ENCODE results near the gene PEF1. TPM values are rescaled to one million over a fixed set of nuclear protein-coding genes. Genes with fewer than 3 reads are reported as not detected.

The PEF1 gene
- total RNA-seq, 1 donor from 2014 or later, result 34.1 TPM

DNA sequence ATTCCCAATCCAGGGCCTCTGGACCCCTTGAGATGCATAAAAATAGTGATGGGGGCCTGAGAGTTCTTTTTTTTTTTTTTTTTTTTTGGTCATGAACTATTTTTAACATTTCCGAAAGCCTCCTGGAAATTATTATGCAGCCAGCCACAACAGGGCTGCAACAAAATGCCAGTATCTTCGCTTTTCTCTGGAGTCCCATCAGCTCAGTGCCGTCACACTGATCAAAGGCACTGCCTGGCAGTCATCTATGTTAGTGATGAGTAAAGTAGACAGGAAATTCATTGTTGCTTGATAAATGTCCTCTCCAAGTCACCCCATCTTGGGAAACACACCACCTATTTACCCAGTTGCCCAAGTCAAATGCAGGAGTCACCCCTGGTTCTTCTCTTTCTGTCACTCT lies 15.2 kb upstream of the PEF1 start:
- intact Hi-C loops (cut with micrococcal nuclease), result loop anchor here (10.0 kb wide), 1 partner anchor 125 kb away; no protein-coding TSS in a partner anchor
- no peak for ATAC-seq

DNA sequence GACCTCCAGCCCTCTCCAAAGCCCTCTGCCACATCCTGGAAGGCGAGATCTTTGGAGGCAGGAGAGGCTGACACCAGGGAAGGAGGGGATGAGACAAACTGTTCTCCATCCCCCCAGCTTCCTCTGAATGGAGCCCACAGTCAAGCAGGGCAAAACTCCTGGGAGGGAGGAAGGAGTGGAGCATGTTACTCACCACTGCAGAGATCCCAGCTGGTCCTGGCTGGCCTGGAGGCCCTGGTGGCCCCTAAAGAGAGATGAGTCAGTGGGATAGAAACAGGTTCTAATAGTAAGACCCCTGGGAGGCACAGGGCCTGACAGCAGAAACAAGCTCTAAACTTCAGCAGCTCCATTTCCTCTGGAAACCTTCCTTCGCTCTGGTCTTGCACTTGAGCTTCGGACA lies 14.0 kb upstream of the PEF1 start:
- intact Hi-C loops (cut with micrococcal nuclease), result no loop called here

More for the DNA sequence above, 15.2 kb upstream of the PEF1 start:
- DNase-seq, result no peak

DNA sequence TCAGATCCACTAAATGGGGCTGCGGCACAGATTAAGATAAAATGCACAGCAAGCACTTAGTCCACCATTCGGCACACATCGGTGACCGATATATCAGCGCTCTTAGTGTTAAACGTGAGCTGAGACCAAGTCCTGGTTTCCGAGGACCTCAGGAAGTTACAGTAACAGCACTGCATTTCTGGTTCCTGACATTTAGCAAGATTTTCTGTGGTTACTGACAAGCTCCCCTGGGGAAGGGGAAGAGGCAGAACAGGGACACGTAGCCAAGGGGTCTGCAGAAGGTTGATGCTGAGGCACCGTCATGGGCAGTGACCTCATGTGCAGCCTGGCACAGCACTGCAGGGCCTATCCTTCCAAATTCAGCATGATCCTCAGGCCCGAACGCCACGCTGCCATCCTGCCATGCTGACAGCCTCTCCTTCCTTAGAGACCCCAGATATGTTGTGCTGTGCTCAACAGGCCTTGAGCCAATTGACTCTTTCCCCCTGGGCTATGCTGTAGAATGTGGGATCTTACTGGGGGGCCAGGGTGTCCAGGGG lies 13.4 kb upstream of the PEF1 start:
- ATAC-seq (no peak), DNase-seq (no peak)
- intact Hi-C loops (cut with micrococcal nuclease), result no loop called here

More for the DNA sequence above, 14.0 kb upstream of the PEF1 start:
- no peak for ATAC-seq
- DNase-seq, result no peak

DNA sequence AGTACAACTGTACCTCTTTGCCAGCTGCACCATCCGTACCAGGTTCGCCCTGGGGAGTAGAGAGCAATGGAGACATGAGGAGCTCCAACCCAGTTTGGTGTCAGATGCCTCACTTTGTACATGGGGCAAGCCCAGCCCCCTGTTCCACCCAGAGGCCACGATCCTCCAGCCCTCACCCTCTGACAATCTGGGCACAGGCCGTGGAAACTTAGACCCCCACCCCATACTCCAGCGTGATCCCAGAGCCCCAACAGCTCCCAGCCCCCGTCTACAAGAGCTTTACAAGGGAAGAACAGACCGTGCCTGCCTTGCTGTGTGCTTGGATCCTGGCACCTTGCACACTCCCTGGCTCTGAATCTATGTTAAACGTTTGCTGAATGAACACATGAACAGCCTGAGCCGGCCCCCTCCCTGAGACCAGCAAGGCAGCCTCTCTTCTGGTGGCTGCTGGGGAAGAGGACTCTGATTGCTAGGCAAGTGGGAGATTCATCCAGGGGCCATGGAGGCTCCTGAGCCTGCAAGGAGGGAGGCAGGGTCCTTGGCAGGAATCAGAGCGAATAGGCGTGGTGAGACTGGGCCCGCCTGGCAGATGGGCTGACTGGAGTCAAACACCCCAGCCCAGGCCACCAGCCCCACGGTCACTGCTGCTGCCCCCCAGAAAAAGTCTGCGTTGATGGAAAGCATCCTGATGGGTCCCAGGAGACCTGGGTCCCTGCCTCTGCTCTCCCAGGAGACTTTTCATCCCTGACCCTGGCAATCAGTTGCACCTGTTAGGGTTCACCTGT lies 12.5 kb upstream of the PEF1 start:
- DNase-seq, result no peak
- intact Hi-C loops (cut with micrococcal nuclease), result no loop called here

GRCh38 chr1:31655756-31656155 lies 11.1 kb upstream of the PEF1 start:
- ATAC-seq (no peak), DNase-seq (no peak)
- intact Hi-C loops (cut with micrococcal nuclease), result no loop called here

More for the DNA sequence above, 12.5 kb upstream of the PEF1 start:
- no peak for ATAC-seq

- DNase-seq, result no peak
These were observed 10.4 kb upstream of the PEF1 start for GRCh38 chr1:31655104-31655503.

DNA sequence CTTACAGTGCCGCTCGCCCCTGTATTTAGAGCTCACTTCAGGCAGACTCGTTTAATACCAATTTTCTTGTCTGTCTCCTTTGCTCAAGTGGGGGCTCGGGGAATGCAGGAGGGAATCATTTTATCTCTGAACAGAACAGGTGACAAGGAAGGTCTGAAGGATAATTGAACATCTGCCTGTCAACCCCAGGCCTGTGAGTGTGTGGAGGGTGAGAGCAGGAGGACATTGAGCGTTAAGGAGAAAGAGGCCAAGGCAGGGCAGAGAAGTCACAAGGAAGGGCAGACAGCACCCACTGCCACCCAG lies 9.7 kb upstream of the PEF1 start:
- DNase-seq, result no peak
- intact Hi-C loops (cut with micrococcal nuclease), result no loop called here
- ATAC-seq, result no peak

More at GRCh38 chr1:31655104-31655503, 10.4 kb upstream of the PEF1 start:
- no peak for ATAC-seq
- intact Hi-C loops (cut with micrococcal nuclease), result no loop called here

DNA sequence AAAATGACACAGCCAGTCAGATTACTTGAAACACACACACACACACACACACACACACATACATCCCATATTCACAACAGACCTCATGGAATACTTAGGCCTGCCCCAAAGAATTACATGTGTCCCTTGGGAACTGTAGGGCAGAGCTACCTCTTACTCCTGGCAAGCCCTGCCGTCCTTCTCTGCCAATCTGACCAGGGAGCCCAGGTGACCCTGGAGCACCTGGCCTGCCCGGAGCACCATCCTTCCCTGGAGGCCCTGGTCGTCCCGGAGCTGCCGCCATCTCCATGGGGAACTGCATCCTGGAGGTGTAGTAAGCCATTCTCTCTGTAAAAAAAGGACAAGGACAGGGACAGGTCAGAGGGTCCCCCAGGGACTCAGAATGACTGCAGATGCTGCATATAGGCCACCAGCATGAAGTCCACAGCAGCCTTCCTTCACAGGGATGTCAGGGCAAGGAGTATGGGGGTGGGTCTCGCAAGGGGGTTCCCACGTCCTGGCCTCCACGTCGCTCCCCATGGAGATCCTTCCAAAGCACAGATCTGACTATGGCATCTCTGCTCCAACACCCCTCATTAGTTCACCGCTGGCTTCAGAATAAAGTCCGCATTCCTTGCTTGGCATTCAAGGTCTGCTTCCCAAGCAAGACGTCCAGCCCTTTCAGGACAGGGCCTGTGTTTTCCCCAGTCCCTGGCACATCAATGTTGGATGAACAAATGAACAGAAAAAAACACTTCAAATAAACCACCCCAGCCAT lies 9.2 kb upstream of the PEF1 start:
- no peak for ATAC-seq
- DNase-seq, result no peak
- intact Hi-C loops (cut with micrococcal nuclease), result no loop called here

- intact Hi-C loops (cut with micrococcal nuclease), result no loop called here
- no peak for DNase-seq
These were observed 8.3 kb upstream of the PEF1 start for GRCh38 chr1:31652891-31653499.

DNA sequence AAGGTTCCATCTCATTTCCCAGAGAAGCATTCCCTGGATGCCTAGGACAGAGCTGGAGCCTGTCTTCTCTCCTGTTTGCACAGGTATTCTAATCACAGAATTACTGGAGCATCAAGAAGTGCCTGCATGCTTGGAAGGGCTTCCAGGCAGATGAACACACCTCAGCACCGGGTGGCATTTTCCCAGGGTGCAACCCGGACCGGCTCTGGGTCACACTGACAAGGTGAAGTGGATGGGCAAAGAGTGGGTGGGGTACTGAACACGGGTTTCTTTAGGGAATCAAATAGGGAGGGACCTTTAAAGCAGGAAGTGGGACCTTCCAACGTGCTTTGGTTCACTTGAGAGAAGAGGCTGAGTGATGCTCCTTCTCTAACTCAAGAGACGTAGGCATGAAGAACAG lies 7.1 kb upstream of the PEF1 start:
- no peak for DNase-seq
- intact Hi-C loops (cut with micrococcal nuclease), result no loop called here
- ATAC-seq, result no peak

More at GRCh38 chr1:31652891-31653499, 8.3 kb upstream of the PEF1 start:
- ATAC-seq, result no peak

DNA sequence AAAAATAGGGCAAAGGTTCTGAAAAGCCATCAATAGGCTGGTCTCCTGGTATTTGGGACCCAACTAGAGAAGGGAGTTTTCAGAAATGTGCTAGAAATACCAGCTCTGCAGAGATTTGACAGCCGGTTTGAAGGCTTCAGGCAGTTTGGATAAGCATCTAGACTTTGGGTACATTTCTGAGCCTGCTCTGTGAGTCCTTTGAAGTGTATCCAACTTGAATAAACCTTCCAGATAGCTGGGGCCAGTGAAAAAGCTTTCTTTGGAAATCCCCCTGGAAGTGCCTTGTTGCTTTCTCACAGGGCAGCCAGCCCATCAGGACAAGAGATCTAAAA lies 6.4 kb upstream of the PEF1 start:
- ATAC-seq (no peak), DNase-seq (no peak)
- intact Hi-C loops (cut with micrococcal nuclease), result no loop called here

DNA sequence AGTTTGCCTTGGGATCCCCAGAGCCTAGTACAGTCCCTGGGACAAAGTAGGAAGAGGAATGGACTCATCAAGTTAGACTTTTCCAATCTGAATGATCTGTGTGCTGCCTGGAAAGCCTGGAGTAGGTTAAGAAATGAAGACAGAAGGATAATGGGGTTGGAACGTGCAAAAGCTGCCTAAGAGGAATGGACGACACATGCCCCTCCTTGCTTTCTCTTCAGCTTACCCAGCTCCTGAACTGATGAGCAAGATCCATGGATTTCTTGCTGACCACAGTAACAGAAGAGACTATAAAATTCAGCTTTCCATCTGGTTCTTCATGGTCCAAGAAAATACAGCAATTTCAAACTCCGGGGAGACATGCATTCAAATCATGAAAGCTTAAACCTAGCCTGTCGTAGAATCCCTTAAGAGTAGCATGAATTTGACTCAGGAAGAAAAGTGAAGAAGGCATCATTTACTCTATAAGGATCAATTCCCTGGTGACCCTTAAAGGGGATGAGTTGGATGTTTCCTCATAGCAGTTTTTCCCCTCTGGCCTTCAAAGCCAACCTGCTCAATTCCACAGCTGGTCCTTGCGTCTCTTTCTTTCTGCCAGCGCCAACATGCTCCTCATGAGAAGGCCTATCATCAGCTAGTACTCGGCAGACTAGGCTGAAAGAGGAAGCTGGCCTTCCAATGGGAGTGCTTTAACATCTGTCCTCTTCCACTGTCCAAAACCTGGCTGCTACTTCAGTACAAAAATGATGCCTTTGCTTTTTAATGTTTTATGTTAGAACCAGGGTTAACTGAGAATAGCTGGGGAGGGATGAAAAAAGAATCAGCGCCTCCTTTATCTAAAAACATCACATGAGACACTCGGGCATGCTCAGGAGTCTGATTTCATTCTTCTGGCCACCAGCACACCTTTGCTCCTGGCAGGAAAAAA lies 5.7 kb upstream of the PEF1 start:
- intact Hi-C loops (cut with micrococcal nuclease), result no loop called here
- DNase-seq, result no peak
- ATAC-seq, result no peak

DNA sequence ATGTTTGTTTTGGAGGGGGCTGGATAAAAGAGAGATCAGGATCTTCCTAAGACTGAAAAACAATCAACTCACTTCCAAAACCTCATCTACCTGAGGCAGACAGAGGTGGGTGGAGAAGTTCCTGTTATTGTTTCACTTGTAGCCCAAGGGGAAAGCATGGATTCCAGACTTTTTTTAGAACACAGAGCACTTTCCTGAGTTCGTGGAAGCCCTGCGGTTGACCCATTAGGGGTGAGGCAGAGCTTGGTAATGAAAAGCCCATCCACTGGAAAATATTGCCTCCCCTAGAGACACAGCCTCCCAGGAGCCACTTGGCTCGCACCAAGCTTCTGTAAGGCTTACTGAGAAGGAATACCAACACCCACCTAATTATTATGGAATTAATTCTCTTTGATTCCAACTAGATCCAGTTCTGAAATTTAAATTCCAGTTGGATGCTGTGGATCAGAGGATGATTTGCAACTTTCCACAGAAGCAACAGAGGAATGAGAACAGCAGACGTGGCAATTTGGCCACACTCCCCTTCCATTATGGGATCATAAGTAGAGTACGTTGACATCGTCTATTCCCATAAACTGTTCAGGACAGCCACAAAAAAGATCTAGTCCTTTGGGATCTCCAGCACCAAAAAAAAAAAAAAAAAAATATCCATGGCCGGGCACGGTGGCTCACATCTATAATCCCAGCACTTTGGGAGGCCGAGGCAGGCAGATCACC lies 4.1 kb upstream of the PEF1 start:
- ATAC-seq (no peak), DNase-seq (no peak)
- intact Hi-C loops (cut with micrococcal nuclease), result no loop called here

- intact Hi-C loops (cut with micrococcal nuclease), result no loop called here
- DNase-seq, result no peak
- ATAC-seq, result no peak
These were observed 3.5 kb upstream of the PEF1 start for GRCh38 chr1:31648190-31648589.

DNA sequence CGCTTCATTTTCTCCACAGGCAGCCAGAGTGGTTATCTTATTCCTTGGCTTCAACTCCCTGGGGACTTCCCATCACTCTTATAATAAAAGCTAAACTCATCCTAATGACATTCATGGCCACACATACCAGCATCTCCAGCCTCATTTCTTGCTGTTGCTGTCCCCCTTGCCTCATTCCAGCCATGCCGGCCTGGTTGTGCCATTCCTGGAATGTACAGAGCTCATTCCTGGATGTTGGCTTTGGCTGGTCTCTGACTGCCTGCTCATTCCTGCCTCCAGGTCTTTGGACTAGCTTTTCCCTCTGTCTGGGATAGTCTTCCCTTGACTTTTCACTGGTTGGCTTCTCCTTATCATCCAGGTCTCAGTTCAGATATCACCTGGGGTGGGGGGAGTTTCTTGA lies 2.4 kb upstream of the PEF1 start:
- DNase-seq, result no peak
- intact Hi-C loops (cut with micrococcal nuclease), result no loop called here
- no peak for ATAC-seq

- no peak for ATAC-seq
- no peak for DNase-seq
- intact Hi-C loops (cut with micrococcal nuclease), result no loop called here
These were observed 1.7 kb upstream of the PEF1 start for GRCh38 chr1:31646259-31646960.

- ATAC-seq (no peak), DNase-seq (peak; percentile 86)
- intact Hi-C loops (cut with micrococcal nuclease), result no loop called here
These were observed 545 bp upstream of the PEF1 start for GRCh38 chr1:31645274-31645568.

- DNase-seq (no peak), ATAC-seq (no peak)
- intact Hi-C loops (cut with micrococcal nuclease), result no loop called here
These were observed 608 bp downstream of the PEF1 start for GRCh38 chr1:31643976-31644559.
